ENCODE results near the gene NUBPL.

DNA sequence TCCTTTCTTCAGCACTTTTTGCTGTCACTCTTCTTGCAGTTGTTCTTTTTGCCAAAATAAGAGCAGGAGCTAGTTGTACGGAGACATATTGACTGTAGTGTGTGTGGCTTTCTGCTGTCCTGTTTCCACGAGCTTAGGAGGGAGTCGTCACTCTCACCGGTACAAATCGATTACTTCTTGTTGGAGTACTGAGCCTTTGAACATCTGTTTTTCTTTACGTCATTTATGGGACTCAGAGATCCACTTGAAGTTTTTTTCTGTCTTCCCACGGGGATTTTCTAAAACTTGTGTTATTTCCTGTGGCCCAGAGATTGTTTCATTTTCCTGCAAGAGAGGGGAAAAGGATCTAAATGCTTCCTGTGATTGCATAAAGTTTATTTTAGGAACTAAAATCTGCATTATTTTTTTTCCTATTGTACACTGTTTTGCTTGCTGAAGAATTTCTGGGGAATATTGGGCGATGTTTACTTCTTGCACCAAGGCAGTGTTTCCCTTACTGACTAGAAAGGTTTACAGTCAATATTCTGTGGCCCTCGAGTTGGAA lies 316.1 kb downstream of the NUBPL start:
- TF ChIP-seq CTCF (IDR thresholded peaks at IDR 0.05) (no peak), EP300 (IDR thresholded peaks at IDR 0.05) (peak; percentile 46 to 53)
